ENCODE results near the gene ZNF324B. TPM values are rescaled to one million over a fixed set of nuclear protein-coding genes. Genes with fewer than 3 reads are reported as not detected.

Gene ZNF324B
- total RNA-seq, 1 experiment from 2014 or later: 7.2 TPM

DNA sequence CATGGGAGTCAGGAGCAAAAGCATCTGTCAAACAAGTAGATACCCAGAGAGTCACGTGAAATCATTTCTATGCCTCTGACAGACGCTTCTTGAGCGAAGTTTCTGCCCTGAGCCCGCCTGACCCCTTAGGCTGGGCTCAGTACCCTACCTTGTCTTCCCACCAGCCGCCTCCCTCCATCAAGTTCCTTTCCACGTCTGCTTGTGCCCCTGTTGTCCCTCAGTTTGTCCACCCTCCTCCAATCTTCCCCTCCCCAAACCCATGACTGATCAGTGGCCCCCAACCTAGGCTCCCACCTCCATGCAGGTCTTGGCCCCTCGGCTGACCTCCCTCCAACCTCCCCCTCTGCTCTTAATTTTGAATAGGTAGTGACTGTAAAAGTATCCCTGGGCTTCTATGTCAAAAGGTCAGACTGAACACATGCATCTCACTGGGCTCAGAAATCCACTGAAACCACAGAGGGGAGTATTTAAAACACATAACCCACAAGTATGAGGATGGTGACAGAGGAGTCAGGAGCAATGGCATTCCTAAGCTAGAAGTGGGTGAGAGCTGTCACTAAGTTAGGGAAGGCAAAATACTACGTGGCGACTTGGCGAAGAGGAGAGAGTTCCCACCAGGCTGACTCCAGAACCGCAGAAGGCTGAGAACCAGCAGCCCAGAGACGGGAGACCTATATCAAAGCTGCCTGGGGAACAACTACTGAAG lies 23.0 kb downstream of the ZNF324B start:
- no peak overlapping the region for H3K27ac Mint-ChIP-seq (ENCODE audit: low read depth, unreplicated experiment)
- POLR2A ChIA-PET: interaction anchor here (1.3 to 2.7 kb wide), 3 partner anchors 45 to 66 kb away, joined by 4 to 13 read pairs (median 9); partner anchors contain the start of genes ZBTB45 and ZNF584

DNA sequence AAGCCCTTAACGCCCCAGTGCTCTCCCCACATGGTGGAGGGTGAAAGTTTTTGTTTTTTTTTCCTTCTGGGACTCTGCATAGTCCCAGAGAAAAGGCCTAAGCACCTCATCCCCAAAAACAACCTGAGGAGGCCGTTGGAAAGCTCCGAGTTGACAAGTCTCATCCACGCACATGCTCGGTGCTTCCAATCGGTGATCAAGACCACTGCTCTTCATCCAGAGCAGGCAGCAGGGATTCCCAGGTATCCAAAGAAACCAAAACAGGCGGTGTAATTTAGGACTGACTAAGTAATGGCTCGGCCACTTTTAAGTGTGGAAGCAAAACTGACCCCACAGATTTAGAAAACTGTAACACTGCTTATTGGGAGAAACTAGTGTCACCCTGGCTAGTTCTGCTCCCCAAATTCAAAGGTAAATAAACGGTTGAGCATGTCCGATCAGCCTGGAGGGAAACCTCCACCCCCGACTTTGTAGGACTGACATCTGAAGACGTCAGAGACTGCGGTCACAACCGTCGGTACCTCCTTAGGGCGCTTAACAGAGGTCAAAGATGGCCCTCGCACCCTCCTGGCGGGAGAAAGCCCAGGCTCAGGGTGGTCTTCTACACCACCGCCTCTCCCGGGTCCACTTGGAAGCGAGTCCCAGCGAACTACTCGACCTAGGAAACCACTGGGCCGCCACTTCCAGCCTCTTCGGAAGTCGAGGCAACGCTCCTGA lies 23.7 kb downstream of the ZNF324B start:
- intact Hi-C loops (cut with micrococcal nuclease): no loop called here
- Mint-ChIP-seq H3K27me3 (ENCODE audit: insufficient read depth, unreplicated experiment) (no peaks in the 10 kb centered on the region), H3K36me3 (ENCODE audit: insufficient read depth, unreplicated experiment) (peaks cover 71% of the 10 kb centered on the region), H3K27ac (ENCODE audit: low read depth, unreplicated experiment) (peak overlapping the region; percentile 92), H3K4me1 (ENCODE audit: insufficient read depth, unreplicated experiment) (peaks cover 10% of the 10 kb centered on the region), H3K9me3 (ENCODE audit: unreplicated experiment) (no peaks in the 10 kb centered on the region), H3K4me3 (ENCODE audit: unreplicated experiment) (peak overlapping the region; percentile 90)
- BruUV-seq (replicated peaks): TSS peak; percentile 43
- DNase-seq (ENCODE audit: unreplicated experiment): no peak
- ChIA-PET POLR2A (interaction anchor here (0.7 to 2.7 kb wide), 13 partner anchors 10 to 245 kb away, joined by 3 to 13 read pairs (median 4); partner anchors contain the start of genes CHMP2A, TRIM28, ZBTB45 and ZNF324B), CTCF (interaction anchor here (0.9 kb wide), 1 partner anchor 14 kb away, joined by 3 read pairs; no protein-coding TSS in a partner anchor)
- TF ChIP-seq, protein P1, sequence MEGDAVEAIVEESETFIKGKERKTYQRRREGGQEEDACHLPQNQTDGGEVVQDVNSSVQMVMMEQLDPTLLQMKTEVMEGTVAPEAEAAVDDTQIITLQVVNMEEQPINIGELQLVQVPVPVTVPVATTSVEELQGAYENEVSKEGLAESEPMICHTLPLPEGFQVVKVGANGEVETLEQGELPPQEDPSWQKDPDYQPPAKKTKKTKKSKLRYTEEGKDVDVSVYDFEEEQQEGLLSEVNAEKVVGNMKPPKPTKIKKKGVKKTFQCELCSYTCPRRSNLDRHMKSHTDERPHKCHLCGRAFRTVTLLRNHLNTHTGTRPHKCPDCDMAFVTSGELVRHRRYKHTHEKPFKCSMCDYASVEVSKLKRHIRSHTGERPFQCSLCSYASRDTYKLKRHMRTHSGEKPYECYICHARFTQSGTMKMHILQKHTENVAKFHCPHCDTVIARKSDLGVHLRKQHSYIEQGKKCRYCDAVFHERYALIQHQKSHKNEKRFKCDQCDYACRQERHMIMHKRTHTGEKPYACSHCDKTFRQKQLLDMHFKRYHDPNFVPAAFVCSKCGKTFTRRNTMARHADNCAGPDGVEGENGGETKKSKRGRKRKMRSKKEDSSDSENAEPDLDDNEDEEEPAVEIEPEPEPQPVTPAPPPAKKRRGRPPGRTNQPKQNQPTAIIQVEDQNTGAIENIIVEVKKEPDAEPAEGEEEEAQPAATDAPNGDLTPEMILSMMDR (IDR thresholded peaks at IDR 0.05; ENCODE audit: unreplicated experiment): no peak

More for the DNA sequence above, 23.0 kb downstream of the ZNF324B start:
- TF ChIP-seq, protein P1 (IDR thresholded peaks at IDR 0.05; ENCODE audit: unreplicated experiment): no peak
- no peaks in the 10 kb centered on the region for H3K27me3 Mint-ChIP-seq (ENCODE audit: insufficient read depth, unreplicated experiment)
- DNase-seq (ENCODE audit: unreplicated experiment): no peak
- no TSS peak for BruUV-seq (replicated peaks)
- peaks cover 10% of the 10 kb centered on the region for H3K4me1 Mint-ChIP-seq (ENCODE audit: insufficient read depth, unreplicated experiment)
- H3K4me3 Mint-ChIP-seq (ENCODE audit: unreplicated experiment): peak overlapping the region; percentile 90
- H3K9me3 Mint-ChIP-seq (ENCODE audit: unreplicated experiment): no peaks in the 10 kb centered on the region
- CTCF ChIA-PET: no interaction called here
- intact Hi-C loops (cut with micrococcal nuclease): no loop called here
- H3K36me3 Mint-ChIP-seq (ENCODE audit: insufficient read depth, unreplicated experiment): peaks cover 68% of the 10 kb centered on the region

DNA sequence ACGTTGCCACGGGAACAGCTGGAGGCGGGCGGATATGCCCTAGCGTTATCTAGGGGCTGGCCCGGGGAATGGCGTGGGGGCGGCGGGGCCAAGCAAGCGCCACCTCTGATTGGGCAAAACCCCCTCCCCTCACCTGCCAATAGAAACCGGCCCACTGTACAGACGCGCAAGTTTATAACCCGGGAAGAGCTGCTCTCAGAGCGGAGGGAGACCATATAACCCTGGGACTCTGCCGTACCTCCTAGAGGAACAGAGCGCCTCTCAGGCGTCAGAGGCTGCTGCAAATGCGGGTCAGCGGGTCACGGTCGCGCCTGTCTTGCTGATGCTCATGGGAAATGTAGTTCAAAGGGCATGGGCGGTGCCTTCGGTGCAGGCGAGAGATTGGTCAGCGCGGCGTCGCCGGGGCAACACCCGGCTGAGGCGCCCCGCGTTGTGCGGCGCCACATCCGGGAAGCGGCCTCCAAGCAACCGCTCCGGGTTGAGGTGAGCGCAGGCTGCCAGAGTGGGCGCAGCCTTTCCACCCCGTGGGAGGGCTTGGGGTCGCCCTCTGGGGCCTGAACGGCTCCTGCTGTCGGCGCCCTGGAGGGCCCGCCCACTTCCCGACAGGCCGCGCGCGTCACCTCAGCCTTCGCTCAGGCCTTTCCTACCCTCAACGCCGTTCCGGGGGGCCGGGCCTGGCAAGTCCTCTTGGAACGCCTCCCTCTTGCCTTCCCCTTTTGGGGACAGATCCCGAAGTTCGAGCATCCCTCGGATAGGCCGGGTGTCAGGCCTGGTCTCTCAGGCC lies 24.5 kb downstream of the ZNF324B start, which contains the start of gene ZNF446:
Gene ZNF446, plus strand, starts transcription at position 639 of the 784 bp plus-strand sequence. CDS start 867 bp downstream, outside the sequence.
- Mint-ChIP-seq H3K4me1 (ENCODE audit: insufficient read depth, unreplicated experiment) (peaks cover 10% of the 10 kb centered on the region), H3K4me3 (ENCODE audit: unreplicated experiment) (peak within 1 kb of the TSS; percentile 90), H3K9me3 (ENCODE audit: unreplicated experiment) (no peaks in the 10 kb centered on the region), H3K36me3 (ENCODE audit: insufficient read depth, unreplicated experiment) (peaks cover 67% of the 10 kb centered on the region), H3K27me3 (ENCODE audit: insufficient read depth, unreplicated experiment) (no peaks in the 10 kb centered on the region), H3K27ac (ENCODE audit: low read depth, unreplicated experiment) (peak within 1 kb of the TSS; percentile 92)
- intact Hi-C loops (cut with micrococcal nuclease): no loop called here
- peak; percentile 97 for DNase-seq (ENCODE audit: unreplicated experiment)
- ChIA-PET CTCF (interaction anchor here (0.9 kb wide), 1 partner anchor 13 kb away, joined by 3 read pairs; no protein-coding TSS in a partner anchor), POLR2A (interaction anchor here (0.6 to 2.7 kb wide), 17 partner anchors 11 to 246 kb away, joined by 3 to 13 read pairs (median 4); partner anchors contain the start of genes CHMP2A, TRIM28, ZBTB45 and ZNF324B)
- TF ChIP-seq, protein P1 (IDR thresholded peaks at IDR 0.05; ENCODE audit: unreplicated experiment): no peak
- no TSS peak for BruUV-seq (replicated peaks)
